Sigmoid colon (tissue), 4 donors: Measurements from ENCODE around the gene TLR9.

Experiments
- CTCF ChIP-seq, 4 experiments: fragments of 450-650 bp in 3 of 4; fragments of 200-600 bp in 1 of 4; IDR thresholded peaks; one replicate each; pipeline ENCODE4 v1.5.1; 2016 to 2019; ENCODE audit warnings: antibody characterized with exemption in 4 of 4, mild to moderate bottlenecking in 3 of 4, moderate library complexity in 2 of 4
- EP300 ChIP-seq, 4 donors: sonication (generic); formaldehyde crosslinking; IDR thresholded peaks; one replicate each; pipeline ENCODE4 v1.6.1; 2017; ENCODE audit warnings: antibody characterized with exemption in 4 of 4
- POLR2A ChIP-seq, 2 donors: fragments of 450-650 bp; IDR thresholded peaks; one replicate each; pipeline ENCODE4 v1.6.1; 2016; ENCODE audit warnings: antibody characterized with exemption in 2 of 2, mild to moderate bottlenecking in 2 of 2, moderate library complexity in 2 of 2

DNA sequence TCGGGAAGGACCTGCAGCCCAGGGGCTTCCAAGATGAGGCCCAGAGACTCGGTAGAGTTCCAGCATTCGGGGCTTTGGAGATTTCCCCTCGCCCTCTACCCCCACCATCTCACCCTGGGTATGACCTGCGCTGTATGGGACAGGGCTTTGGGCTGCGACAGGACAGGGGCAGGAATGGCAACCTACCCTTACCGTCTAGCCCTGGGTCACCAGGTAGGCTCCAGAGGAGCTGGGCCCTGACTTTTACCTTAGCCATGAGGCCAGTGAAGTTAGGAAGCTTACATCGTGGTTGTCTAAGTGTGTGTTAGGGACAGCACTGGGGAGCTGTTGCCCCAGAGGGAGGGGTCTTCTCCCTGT lies 20.8 kb upstream of the TLR9 start:
- no peak for TF ChIP-seq POLR2A (IDR thresholded peaks at IDR 0.05)
- no peak for TF ChIP-seq CTCF (IDR thresholded peaks at IDR 0.05)
- no peak for TF ChIP-seq EP300 (IDR thresholded peaks at IDR 0.05)
